Measurements from ENCODE around the gene LYSMD1.
"Not testable (repeated sequence)": the region's sequence is repeated elsewhere in the genome, so short reads cannot be mapped to it uniquely, and the experiment has no call there.

The LYSMD1 gene

DNA sequence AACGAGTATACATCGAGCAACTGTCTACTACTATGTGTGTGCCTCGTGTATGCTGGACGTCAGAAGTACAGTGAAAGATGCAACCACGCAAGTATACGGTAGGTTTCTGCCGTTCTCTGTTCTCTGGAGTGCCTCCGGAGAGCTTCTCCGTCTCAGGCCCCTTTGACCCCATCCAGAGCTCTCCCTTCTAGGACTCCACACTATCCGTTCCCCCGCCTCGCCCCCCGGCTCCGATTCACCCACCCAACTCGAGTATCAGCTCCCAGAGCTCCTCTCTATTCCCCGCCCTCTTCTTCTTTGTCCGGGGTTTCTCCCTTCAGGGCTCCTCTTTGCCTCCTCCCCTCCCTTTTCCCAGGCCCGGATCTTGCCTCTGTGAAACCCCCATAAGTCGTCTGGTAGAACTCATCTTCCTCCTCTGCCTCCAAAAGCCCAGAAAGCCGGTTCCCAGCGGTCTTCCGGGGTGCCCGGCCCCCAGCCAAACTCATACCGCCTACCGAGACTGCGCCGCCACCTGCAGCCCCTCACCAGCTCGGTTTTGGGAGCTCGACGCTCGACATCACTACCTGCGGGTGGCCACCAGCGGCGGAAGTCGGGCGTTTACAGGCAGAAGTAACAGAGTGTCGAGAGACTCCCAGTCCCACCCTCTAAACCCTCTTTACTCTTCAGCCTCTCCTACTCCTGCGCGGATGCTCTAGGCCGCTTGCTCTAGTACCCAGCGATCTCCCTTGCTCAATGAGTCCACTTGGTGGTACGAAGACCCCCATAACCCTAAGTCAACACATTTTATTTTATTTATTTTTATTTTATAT is 24.1 kb upstream of the LYSMD1 start, which contains the start of gene VPS72 (continued):
- TF ChIP-seq, protein P1, sequence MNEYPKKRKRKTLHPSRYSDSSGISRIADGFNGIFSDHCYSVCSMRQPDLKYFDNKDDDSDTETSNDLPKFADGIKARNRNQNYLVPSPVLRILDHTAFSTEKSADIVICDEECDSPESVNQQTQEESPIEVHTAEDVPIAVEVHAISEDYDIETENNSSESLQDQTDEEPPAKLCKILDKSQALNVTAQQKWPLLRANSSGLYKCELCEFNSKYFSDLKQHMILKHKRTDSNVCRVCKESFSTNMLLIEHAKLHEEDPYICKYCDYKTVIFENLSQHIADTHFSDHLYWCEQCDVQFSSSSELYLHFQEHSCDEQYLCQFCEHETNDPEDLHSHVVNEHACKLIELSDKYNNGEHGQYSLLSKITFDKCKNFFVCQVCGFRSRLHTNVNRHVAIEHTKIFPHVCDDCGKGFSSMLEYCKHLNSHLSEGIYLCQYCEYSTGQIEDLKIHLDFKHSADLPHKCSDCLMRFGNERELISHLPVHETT (tag by site-specific recombination; IDR thresholded peaks at IDR 0.05) = peak; percentile 69
- TF ChIP-seq, protein P2, sequence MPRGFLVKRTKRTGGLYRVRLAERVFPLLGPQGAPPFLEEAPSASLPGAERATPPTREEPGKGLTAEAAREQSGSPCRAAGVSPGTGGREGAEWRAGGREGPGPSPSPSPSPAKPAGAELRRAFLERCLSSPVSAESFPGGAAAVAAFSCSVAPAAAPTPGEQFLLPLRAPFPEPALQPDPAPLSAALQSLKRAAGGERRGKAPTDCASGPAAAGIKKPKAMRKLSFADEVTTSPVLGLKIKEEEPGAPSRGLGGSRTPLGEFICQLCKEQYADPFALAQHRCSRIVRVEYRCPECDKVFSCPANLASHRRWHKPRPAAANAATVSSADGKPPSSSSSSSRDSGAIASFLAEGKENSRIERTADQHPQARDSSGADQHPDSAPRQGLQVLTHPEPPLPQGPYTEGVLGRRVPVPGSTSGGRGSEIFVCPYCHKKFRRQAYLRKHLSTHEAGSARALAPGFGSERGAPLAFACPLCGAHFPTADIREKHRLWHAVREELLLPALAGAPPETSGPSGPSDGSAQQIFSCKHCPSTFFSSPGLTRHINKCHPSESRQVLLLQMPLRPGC (tag by site-specific recombination; IDR thresholded peaks at IDR 0.05) = 0 out of 2 replicates have a peak, but pooled peaks have one; percentile 21
- TF ChIP-seq ZBTB7A (tag by site-specific recombination; IDR thresholded peaks at IDR 0.05; ENCODE audit: low read depth) (0 out of 2 replicates have a peak, but pooled peaks have one; percentile 55), ZNF501 (tag by site-specific recombination; IDR thresholded peaks at IDR 0.05) (peak; percentile 97), ZNF521 (tag by site-specific recombination; IDR thresholded peaks at IDR 0.05) (no peak), ZSCAN5A (tag by site-specific recombination; IDR thresholded peaks at IDR 0.05) (0 out of 2 replicates have a peak, but pooled peaks have one; percentile 25), ZIC2 (tag by site-specific recombination; IDR thresholded peaks at IDR 0.05) (peak; percentile 78), ZNF76 (tag by site-specific recombination; IDR thresholded peaks at IDR 0.05; ENCODE audit: borderline replicate concordance, low read depth) (peak; percentile 89), GLIS1 (tag by site-specific recombination; IDR thresholded peaks at IDR 0.05) (peak; percentile 92), TRIM28 (IDR thresholded peaks at IDR 0.05; ENCODE audit: borderline replicate concordance, low read length) (peak; percentile 65; the same call in 1 of the 2 replicates)

DNA sequence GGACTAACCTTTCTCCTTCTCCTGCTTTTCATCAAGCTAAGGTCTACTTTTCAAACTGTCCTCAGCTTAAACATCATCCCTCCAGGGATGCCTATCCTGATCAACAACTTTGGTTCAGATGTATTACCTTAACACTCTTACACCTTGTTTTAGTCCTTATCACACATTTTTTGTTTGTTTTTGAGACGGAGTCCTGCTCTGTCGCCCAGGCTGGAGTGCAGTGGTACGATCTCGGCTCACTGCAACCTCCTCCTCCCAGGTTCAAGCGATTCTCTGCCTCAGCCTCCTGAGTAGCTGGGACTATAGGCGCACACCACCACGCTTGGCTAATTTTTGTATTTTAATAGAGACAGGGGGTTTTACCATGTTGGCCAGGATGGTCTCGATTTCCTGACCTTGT is 23.0 kb upstream of the LYSMD1 start:
- CTCF ChIA-PET = interaction anchor here (0.9 to 2.1 kb wide), 2 partner anchors 10 to 63 kb away, joined by 3 to 7 read pairs; no protein-coding TSS in a partner anchor

More for the DNA sequence above, 23.0 kb upstream of the LYSMD1 start:
- POLR2A ChIA-PET = interaction anchor here (0.6 to 2.9 kb wide), 4 partner anchors 18 to 139 kb away, joined by 3 to 14 read pairs (median 10); partner anchors contain the start of genes PI4KB and PSMD4
- not testable (repeated sequence) for H3K9me3 ChIP-seq (ENCODE audit: control insufficient read depth, insufficient read depth, low read depth, low read length); H3K27ac ChIP-seq (ENCODE audit: extremely low read depth, low read depth, low read length); H3K4me1 ChIP-seq (ENCODE audit: control insufficient read depth, insufficient read depth, low read length)
- TF ChIP-seq, protein P3, sequence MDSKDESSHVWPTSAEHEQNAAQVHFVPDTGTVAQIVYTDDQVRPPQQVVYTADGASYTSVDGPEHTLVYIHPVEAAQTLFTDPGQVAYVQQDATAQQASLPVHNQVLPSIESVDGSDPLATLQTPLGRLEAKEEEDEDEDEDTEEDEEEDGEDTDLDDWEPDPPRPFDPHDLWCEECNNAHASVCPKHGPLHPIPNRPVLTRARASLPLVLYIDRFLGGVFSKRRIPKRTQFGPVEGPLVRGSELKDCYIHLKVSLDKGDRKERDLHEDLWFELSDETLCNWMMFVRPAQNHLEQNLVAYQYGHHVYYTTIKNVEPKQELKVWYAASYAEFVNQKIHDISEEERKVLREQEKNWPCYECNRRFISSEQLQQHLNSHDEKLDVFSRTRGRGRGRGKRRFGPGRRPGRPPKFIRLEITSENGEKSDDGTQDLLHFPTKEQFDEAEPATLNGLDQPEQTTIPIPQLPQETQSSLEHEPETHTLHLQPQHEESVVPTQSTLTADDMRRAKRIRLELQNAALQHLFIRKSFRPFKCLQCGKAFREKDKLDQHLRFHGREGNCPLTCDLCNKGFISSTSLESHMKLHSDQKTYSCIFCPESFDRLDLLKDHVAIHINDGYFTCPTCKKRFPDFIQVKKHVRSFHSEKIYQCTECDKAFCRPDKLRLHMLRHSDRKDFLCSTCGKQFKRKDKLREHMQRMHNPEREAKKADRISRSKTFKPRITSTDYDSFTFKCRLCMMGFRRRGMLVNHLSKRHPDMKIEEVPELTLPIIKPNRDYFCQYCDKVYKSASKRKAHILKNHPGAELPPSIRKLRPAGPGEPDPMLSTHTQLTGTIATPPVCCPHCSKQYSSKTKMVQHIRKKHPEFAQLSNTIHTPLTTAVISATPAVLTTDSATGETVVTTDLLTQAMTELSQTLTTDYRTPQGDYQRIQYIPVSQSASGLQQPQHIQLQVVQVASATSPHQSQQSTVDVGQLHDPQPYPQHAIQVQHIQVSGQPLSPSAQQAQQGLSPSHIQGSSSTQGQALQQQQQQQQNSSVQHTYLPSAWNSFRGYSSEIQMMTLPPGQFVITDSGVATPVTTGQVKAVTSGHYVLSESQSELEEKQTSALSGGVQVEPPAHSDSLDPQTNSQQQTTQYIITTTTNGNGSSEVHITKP (tag by site-specific recombination; IDR thresholded peaks at IDR 0.05) = peak; percentile 67
- TF ChIP-seq ZBTB17 (tag by site-specific recombination; IDR thresholded peaks at IDR 0.05) = peak; percentile 71; the same call in 1 of the 2 replicates
- Histone ChIP-seq H3K4me3 (ENCODE audit: low read depth, low read length) (peak overlapping the region; percentile 79), H3K36me3 (ENCODE audit: control insufficient read depth in 2 of 2, insufficient read depth in 1 of 2, low read length in 2 of 2) (peaks cover 19 to 33% of the 10 kb centered on the region in 2 experiments)
